Measurements from ENCODE around the gene TMEM44.
A peak's percentile ranks its signal among the peaks of the same experiment; 100 is the strongest.

The TMEM44 gene

GRCh38 chr3:194572143-194572789, 61.0 kb downstream of the TMEM44 start (continued):
- no peak for TF ChIP-seq SALL2 (tag by site-specific recombination; IDR thresholded peaks at IDR 0.05; ENCODE audit: borderline replicate concordance)
- TF ChIP-seq ZNF394 (tag by site-specific recombination; IDR thresholded peaks at IDR 0.05; ENCODE audit: borderline replicate concordance): peak; percentile 67; the same call in 1 of the 2 replicates
- no peak for TF ChIP-seq ZNF704 (tag by site-specific recombination; IDR thresholded peaks at IDR 0.05)
- no peak for TF ChIP-seq ZNF221 (tag by site-specific recombination; IDR thresholded peaks at IDR 0.05; ENCODE audit: borderline replicate concordance)
- TF ChIP-seq ZNF654 (tag by site-specific recombination; IDR thresholded peaks at IDR 0.05; ENCODE audit: low read depth): no peak
- TF ChIP-seq KLF1 (tag by site-specific recombination; IDR thresholded peaks at IDR 0.05): peak; percentile 53; the same call in 1 of the 2 replicates
- peak; percentile 79 for TF ChIP-seq TSHZ1 (tag by site-specific recombination; IDR thresholded peaks at IDR 0.05; ENCODE audit: borderline replicate concordance)
- peak; percentile 47; the same call in 1 of the 2 replicates for TF ChIP-seq ZBTB48 (tag by site-specific recombination; IDR thresholded peaks at IDR 0.05)
- TF ChIP-seq ZNF830 (tag by site-specific recombination; IDR thresholded peaks at IDR 0.05; ENCODE audit: low read depth): no peak
- no peak for TF ChIP-seq ZNF433 (tag by site-specific recombination; IDR thresholded peaks at IDR 0.05; ENCODE audit: low read depth)
- TF ChIP-seq ZNF544 (tag by site-specific recombination; IDR thresholded peaks at IDR 0.05): no peak
- peak; percentile 73 for TF ChIP-seq KLF8 (tag by site-specific recombination; IDR thresholded peaks at IDR 0.05)
- peak; percentile 95 for TF ChIP-seq ZNF639 (tag by site-specific recombination; IDR thresholded peaks at IDR 0.05)
- TF ChIP-seq EGR2 (tag by site-specific recombination; IDR thresholded peaks at IDR 0.05; ENCODE audit: low read depth): no peak; the same call in none of the 2 replicates
- no peak for TF ChIP-seq ZBTB7A (tag by site-specific recombination; IDR thresholded peaks at IDR 0.05; ENCODE audit: low read depth)
- TF ChIP-seq ZNF776 (tag by site-specific recombination; IDR thresholded peaks at IDR 0.05; ENCODE audit: borderline replicate concordance): no peak
- TF ChIP-seq ZNF248 (tag by site-specific recombination; IDR thresholded peaks at IDR 0.05): no peak
- TF ChIP-seq ZBTB49 (tag by site-specific recombination; IDR thresholded peaks at IDR 0.05; ENCODE audit: low read depth): no peak
- no peak for TF ChIP-seq ZNF48 (tag by site-specific recombination; IDR thresholded peaks at IDR 0.05)
- no peak for TF ChIP-seq ZSCAN30 (tag by site-specific recombination; IDR thresholded peaks at IDR 0.05)
- no peak for TF ChIP-seq SCRT1 (tag by site-specific recombination; IDR thresholded peaks at IDR 0.05; ENCODE audit: borderline replicate concordance)
- no peak for TF ChIP-seq ZNF707 (tag by site-specific recombination; IDR thresholded peaks at IDR 0.05)
- TF ChIP-seq ZNF624 (tag by site-specific recombination; IDR thresholded peaks at IDR 0.05): no peak
- peak; percentile 78 for TF ChIP-seq IKZF3 (tag by site-specific recombination; IDR thresholded peaks at IDR 0.05)
- TF ChIP-seq ZNF350 (tag by site-specific recombination; IDR thresholded peaks at IDR 0.05): no peak
- TF ChIP-seq HIC1 (tag by site-specific recombination; IDR thresholded peaks at IDR 0.05): peak; percentile 99
- no peak for TF ChIP-seq ZNF138 (tag by site-specific recombination; IDR thresholded peaks at IDR 0.05; ENCODE audit: borderline replicate concordance)
- peak; percentile 94 for TF ChIP-seq KLF17 (tag by site-specific recombination; IDR thresholded peaks at IDR 0.05)

All from HEK293 (cell line).